HEK293T (cell line): ENCODE data around the gene LSM8.

Experiments
- BHLHE40 ChIP-seq: fragments of 450-650 bp; IDR thresholded peaks from 2 replicates; pipeline ENCODE4 v1.6.1; 2016; ENCODE audit warnings: mild to moderate bottlenecking, moderate library complexity, borderline replicate concordance
- CTBP1 ChIP-seq: fragments of 450-650 bp; IDR thresholded peaks from 2 replicates; pipeline ENCODE4 v1.6.1; 2016; ENCODE audit warnings: borderline replicate concordance
- ELF4 ChIP-seq: fragments of 450-650 bp; IDR thresholded peaks from 2 replicates; pipeline ENCODE4 v1.6.1; 2017; ENCODE audit warnings: antibody characterized with exemption
- FOXA1 ChIP-seq: fragments of 450-650 bp; IDR thresholded peaks from 2 replicates; pipeline ENCODE4 v1.6.1; 2016; ENCODE audit warnings: mild to moderate bottlenecking
- FOXM1 ChIP-seq: fragments of 450-650 bp; IDR thresholded peaks from 2 replicates; pipeline ENCODE4 v1.6.1; 2017; ENCODE audit warnings: mild to moderate bottlenecking, borderline replicate concordance
- HDGF ChIP-seq: fragments of 450-650 bp; IDR thresholded peaks from 2 replicates; pipeline ENCODE4 v1.6.1; 2017; ENCODE audit warnings: antibody characterized with exemption, borderline replicate concordance
- LEF1 ChIP-seq: fragments of 450-650 bp; IDR thresholded peaks from 2 replicates; pipeline ENCODE4 v1.6.1; 2017; ENCODE audit warnings: mild to moderate bottlenecking, borderline replicate concordance
- PKNOX1 ChIP-seq: fragments of 450-650 bp; IDR thresholded peaks from 2 replicates; pipeline ENCODE4 v1.6.1; 2016
- SP1 ChIP-seq: fragments of 450-650 bp; IDR thresholded peaks from 2 replicates; pipeline ENCODE4 v1.6.1; 2017
- SUZ12 ChIP-seq: fragments of 450-650 bp; IDR thresholded peaks from 2 replicates; pipeline ENCODE4 v1.6.1; 2016; ENCODE audit warnings: mild to moderate bottlenecking
- ZNF384 ChIP-seq: fragments of 450-650 bp; IDR thresholded peaks from 2 replicates; pipeline ENCODE4 v1.6.1; 2016

- TF ChIP-seq LEF1 (no peak), HDGF (no peak), SP1 (no peak), FOXM1 (no peak), CTBP1 (no peak), SUZ12 (no peak), ZNF384 (no peak), BHLHE40 (no peak), PKNOX1 (no peak), ELF4 (no peak), FOXA1 (no peak)
Observed at GRCh38 chr7:118169146-118169545, 14.8 kb upstream of the LSM8 start.
